Hematopoietic multipotent progenitor cell treated with erythropoietin and hydrocortisone succinate and interleukin-3 and kit ligand, for 15 days (in vitro differentiated cells): Measurements from ENCODE around the gene FGL2.
"Not testable (repeated sequence)": the region's sequence is repeated elsewhere in the genome, so short reads cannot be mapped to it uniquely, and the experiment has no call there.

Experiments used
- DNase-seq: peaks from one replicate; pipeline ENCODE4 v3.0.0-alpha.2; 2015; ENCODE audit warnings: low spot score

The FGL2 gene

GRCh38 chr7:77199013-77199966, at the start of gene FGL2:
FGL2 (minus strand) TSS chr7:77199819; CDS start chr7:77199793, 26 bp downstream.
- DNase-seq: no peak

DNA sequence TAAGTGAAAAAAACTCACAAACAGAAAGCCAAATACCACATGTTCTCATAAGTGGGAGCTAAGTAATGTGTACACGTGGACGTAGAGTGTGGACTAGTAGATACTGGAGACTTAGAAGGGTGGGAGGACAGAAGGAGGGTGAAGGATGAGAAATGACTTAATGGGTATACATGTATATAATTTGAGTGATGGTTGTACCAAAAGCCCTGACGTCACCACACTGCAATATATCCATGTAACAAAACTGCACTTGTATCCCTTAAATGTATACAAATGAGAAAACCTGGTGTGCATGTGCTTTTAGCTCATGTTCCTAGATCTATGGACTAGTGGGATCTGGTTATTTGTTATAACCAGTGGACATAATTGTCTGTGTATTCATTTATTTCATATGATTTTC, 48.5 kb upstream of the FGL2 start:
- DNase-seq: no peak

DNA sequence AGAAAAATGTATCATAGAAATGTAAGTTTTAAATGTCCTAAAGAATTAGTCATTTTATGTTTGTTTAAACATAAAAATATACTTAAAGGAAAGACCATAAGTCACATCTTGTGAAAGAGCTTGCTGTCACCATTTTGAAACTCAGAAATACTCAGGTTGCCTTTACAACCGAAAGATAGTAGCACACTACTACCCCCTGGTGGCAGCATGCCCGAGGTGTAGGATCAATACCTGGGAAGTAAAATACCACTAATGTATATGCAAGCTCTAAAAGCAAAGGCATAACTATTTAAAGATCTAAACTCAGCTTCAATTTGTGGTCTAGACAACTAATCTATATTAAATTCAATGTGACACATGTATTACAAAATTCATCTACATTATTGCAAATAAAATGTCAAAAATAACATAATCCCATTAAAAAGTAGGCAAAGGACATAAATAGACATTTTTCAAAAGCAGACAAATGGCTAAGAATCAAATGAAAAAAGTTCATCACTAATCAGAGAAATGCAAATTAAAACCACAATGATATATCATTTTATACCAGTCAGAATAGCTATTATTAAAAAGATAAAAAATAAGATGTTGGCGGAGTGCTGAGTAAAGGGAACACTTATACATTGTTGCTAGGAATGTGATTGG, 47.7 kb upstream of the FGL2 start:
- peak; percentile 67 for DNase-seq

GRCh38 chr7:77246026-77246640, 46.5 kb upstream of the FGL2 start:
- no peak for DNase-seq

DNA sequence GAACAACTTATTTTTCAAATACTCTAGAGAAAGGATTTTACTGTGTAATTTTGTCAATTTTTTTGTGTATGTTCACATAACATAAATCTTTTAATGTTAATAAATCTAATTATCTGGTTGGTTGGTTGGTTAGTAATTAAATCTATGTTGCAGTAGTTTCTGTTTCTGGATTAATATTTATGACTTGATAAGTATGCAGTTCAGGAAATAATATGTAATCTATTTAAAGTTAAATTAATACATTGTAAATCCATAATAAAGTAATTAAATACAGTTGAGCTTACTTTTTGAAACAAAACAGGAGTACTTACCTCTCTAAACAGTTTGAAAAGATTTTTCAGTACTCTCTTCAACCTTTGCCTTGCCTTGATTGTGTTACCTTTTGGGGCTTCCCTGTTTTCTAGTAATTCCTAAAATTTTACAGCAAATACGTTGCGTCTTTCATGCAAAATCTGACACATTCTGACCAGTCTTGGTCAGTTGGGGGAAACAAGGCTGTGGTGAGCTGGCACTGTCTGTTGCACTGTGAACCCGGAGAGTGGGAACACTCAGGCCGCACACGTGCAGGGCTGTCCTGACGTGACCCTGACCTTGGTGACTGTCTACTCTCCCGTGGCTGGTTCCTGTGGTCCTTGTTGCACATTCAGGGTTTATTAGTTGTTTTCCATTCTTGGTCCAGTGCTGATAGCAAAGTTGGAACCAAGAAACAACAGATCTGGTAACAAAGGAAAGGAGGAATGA, 45.6 kb upstream of the FGL2 start:
- no peak for DNase-seq

DNA sequence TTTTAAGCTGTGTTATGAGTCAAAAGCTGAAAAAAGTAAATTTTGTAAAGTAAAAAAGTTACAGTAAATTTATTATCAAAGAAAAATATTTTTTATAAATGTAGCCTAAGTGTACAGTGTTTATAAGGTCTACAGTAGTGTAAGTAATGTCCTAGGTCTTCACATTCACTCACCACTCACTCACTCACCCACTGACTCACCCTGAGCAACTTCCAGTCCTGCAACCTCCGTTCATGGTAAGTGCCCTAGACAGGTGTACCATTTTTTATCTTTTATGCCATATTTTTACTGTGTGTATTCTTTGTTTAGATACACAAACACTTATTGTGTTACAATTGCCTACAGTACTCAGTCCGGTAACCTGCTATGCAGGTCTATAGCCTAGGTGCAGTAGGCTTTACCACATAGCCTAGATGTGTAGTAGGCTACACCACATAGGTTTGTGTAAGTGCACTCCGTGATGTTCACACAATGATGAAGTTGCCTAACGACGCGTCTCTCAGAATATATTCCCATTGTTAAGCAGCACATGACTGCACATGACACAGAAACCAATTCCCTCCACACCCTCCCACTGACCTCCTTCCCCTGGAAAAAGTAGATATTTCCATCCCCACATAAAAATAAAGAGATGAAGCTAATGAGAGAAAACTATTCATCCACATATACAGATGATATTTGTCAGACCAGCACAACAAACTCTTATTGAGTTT, 44.8 kb upstream of the FGL2 start:
- DNase-seq: no peak

DNA sequence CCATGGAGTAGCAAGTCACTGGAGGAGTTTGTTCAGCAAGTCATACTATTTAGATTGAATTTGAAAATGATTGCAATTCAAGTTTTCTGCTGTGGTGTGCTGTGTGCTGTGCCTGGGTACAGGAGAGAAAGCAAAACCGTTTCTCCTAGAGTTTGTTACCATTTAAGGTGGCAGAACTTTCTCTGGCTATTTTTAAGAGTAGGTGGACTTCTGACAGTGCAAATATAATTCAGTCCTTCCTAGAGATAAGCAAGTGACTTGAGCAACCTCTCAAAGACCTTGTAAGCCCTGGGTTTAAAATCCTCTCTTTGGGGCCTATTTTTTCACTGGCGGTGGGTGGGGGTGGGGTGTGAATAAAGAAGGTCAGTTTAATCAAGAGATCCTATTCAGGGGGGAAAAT, 42.9 kb upstream of the FGL2 start:
- DNase-seq: no peak

GRCh38 chr7:77242068-77242467, 42.4 kb upstream of the FGL2 start:
- no peak for DNase-seq

- no peak for DNase-seq
Measured at GRCh38 chr7:77239471-77239870, 39.9 kb upstream of the FGL2 start.

- no peak for DNase-seq
Measured at GRCh38 chr7:77238703-77239136, 39.1 kb upstream of the FGL2 start.

- no peak for DNase-seq
Measured at GRCh38 chr7:77235276-77235675, 35.7 kb upstream of the FGL2 start.

- no peak for DNase-seq
Measured at GRCh38 chr7:77232467-77232866, 32.8 kb upstream of the FGL2 start.

GRCh38 chr7:77228795-77229194, 29.2 kb upstream of the FGL2 start:
- not testable (repeated sequence) for DNase-seq

DNA sequence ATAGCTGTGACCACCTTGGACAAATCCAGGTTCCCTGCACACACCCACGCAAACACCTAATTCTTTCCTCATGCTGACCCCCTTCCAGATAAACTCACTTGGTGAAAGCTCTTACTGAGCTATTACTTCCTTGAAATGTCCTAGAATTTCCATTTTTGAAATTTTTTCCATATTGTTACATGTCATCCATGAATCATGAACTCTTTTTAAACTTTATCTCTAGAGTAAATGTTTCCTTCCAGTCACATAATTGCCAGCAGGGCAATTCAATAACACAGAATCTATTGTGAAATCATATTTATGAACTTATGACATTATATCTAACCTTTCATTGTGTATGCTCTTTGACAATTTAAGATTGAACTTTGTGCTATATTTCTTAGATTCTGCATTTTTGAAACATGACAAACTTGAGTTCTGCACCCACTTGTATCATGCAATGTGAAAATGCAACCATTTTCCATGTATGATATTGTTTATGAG, 26.8 kb upstream of the FGL2 start:
- no peak for DNase-seq

GRCh38 chr7:77223261-77223660, 23.6 kb upstream of the FGL2 start:
- DNase-seq: no peak

- no peak for DNase-seq
Measured at GRCh38 chr7:77222819-77223218, 23.2 kb upstream of the FGL2 start.

DNA sequence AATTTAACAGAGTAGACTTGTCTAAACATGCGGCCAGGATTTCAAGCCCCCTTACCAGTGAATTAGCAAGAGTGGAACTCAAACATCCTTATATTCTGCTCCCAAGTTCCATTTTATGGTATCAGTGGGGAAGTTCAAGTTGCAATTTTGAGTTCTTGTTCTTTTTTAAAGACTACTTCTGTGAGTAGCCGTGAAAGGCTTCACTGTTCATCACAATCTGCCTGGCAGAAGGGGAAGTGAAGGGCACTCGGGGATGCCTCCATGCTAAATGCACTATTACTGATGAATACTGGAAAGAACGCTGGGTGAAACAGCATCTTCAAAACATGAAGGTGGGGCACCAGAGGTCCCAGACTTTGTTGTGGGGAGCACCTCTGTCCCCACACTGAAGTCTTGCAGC, 22.4 kb upstream of the FGL2 start:
- DNase-seq: no peak

- DNase-seq: not testable (repeated sequence)
Measured at GRCh38 chr7:77219701-77220331, 20.2 kb upstream of the FGL2 start.

DNA sequence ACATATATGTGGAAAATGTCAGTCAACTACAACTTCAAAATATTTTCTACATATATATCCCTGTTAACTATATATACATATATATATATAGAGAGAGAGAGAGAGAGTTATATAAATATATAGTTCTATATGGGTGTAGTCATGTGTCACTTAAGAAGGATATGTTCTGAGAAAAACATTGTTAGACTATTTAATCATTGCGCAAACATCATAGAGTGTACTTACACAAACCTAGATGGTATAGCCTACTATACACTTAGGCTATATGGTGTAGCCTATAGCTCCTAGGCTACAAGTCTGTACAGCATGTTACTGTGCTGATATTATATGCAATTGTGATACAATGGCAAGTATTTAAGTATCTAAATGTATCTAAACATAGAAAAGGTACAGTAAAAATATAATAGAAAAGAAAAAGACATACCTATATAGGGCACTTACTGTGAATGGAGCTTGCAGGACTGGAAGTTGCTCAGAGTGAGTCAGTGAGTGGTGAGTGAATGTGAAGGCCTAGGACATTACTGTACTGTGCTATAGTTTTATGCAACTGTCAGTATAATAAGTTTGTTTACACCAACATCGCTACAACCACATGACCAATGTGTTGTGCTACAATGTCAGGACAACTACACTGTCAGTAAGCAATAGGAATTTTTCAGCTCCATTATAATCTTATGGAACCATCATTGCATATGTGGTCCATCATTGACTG, 18.0 kb upstream of the FGL2 start:
- DNase-seq: no peak

GRCh38 chr7:77216181-77216845, 16.7 kb upstream of the FGL2 start:
- no peak for DNase-seq
